Uterus (tissue), 4 donors: Measurements from ENCODE around the gene GOLIM4. TPM values are rescaled to one million over a fixed set of nuclear protein-coding genes. Genes with fewer than 3 reads are reported as not detected.

Source experiments
- DNase-seq, 2 donors: peaks; one replicate each; pipeline ENCODE4 v3.0.0-alpha.2; 2019 to 2020
- H3K27ac ChIP-seq, 2 donors: fragments of 200-600 bp; sonication (generic); 1 replicate in 1 of 2; 2 replicates in 1 of 2; pipeline ENCODE4 v1.5.1; 2016 to 2018
- H3K27me3 ChIP-seq, 2 donors: fragments of 200-600 bp; sonication (generic); one replicate each; pipeline ENCODE4 v1.5.1; 2018 to 2019; ENCODE audit warnings: control low read depth in 1 of 2
- H3K36me3 ChIP-seq, 2 donors: fragments of 200-600 bp; sonication (generic); one replicate each; pipeline ENCODE4 v1.5.1; 2019; ENCODE audit warnings: control low read depth in 1 of 2
- H3K4me1 ChIP-seq, 2 donors: fragments of 200-600 bp; sonication (generic); one replicate each; pipeline ENCODE4 v1.5.1; 2018 to 2019; ENCODE audit warnings: control low read depth in 1 of 2
- H3K4me3 ChIP-seq, 2 donors: fragments of 200-600 bp; sonication (generic); 1 replicate in 1 of 2; 2 replicates in 1 of 2; pipeline ENCODE4 v1.5.1; 2018 to 2019; ENCODE audit warnings: mild to moderate bottlenecking in 1 of 2
- H3K9me3 ChIP-seq, 2 donors: fragments of 200-600 bp; sonication (generic); one replicate each; pipeline ENCODE4 v1.5.1; 2019; ENCODE audit warnings: control low read depth in 1 of 2
- POLR2A ChIP-seq, 2 donors: fragments of 450-650 bp; IDR thresholded peaks; one replicate each; pipeline ENCODE4 v1.6.1; 2016; ENCODE audit warnings: antibody characterized with exemption in 2 of 2, mild to moderate bottlenecking in 1 of 2, moderate library complexity in 1 of 2
- intact Hi-C: fragments of 100-400 bp; cut with DNase I; formaldehyde crosslinking; loops from one replicate; pipeline ENCODE4 v1.15.1; 2023; ENCODE audit warnings: low total_unique reads
- total RNA-seq, 4 donors: library from RNA; depleted of rRNA in 3 of 4; stranded (reverse); fragments of >200 nt in 3 of 4; gene quantifications; one replicate each; pipeline versions ENCODE4 v1.1.0 to v1.2.4, GENCODE V29; 2014 to 2023
- TF ChIP-seq, protein P1 (sequence below), 4 experiments: fragments of 200-600 bp in 2 of 4; fragments of 450-650 bp in 2 of 4; sonication (generic) in 2 of 4; IDR thresholded peaks; one replicate each; pipeline ENCODE4 v1.5.1; 2016 to 2019; ENCODE audit warnings: antibody characterized with exemption in 4 of 4, mild to moderate bottlenecking in 2 of 4, moderate library complexity in 1 of 4
- donor health status: DM: yes; HTN: yes; CAD: no.

The GOLIM4 gene
- total RNA-seq, 4 donors from 2014 or later, result 21.0 to 85.1 (median 29.7) TPM

DNA sequence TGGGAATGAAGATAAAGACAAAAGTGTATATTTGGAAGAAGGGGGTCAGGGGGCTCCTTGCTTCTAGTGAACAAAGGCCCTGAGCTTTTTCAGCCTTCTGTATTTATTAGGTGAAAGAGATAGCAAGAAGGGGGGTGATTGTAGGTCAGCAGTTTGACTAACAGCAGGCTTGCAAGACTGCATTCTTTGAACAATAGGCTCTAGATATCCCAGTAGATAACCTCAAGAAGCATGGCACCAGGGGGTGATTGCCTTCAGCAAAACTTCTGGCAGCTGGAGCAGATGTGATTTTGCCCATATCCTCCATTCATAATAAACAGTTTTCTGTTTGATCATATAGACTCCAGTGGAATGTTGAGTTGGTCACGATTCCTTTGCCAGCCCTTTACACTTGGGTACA, 31.7 kb upstream of the GOLIM4 start:
- Histone ChIP-seq H3K4me1 (no peaks in the 10 kb centered on the region), H3K27me3 (no peaks in the 10 kb centered on the region), H3K36me3 (peaks cover 0 to 3% of the 10 kb centered on the region in 2 donors), H3K9me3 (no peaks in the 10 kb centered on the region), H3K27ac (no peak overlapping the region), H3K4me3 (no peak overlapping the region)
- DNase-seq, result no peak
- intact Hi-C loops, result no loop called here
- TF ChIP-seq, protein P1, sequence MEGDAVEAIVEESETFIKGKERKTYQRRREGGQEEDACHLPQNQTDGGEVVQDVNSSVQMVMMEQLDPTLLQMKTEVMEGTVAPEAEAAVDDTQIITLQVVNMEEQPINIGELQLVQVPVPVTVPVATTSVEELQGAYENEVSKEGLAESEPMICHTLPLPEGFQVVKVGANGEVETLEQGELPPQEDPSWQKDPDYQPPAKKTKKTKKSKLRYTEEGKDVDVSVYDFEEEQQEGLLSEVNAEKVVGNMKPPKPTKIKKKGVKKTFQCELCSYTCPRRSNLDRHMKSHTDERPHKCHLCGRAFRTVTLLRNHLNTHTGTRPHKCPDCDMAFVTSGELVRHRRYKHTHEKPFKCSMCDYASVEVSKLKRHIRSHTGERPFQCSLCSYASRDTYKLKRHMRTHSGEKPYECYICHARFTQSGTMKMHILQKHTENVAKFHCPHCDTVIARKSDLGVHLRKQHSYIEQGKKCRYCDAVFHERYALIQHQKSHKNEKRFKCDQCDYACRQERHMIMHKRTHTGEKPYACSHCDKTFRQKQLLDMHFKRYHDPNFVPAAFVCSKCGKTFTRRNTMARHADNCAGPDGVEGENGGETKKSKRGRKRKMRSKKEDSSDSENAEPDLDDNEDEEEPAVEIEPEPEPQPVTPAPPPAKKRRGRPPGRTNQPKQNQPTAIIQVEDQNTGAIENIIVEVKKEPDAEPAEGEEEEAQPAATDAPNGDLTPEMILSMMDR (IDR thresholded peaks at IDR 0.05), result no peak
- no peak for TF ChIP-seq POLR2A (IDR thresholded peaks at IDR 0.05)

DNA sequence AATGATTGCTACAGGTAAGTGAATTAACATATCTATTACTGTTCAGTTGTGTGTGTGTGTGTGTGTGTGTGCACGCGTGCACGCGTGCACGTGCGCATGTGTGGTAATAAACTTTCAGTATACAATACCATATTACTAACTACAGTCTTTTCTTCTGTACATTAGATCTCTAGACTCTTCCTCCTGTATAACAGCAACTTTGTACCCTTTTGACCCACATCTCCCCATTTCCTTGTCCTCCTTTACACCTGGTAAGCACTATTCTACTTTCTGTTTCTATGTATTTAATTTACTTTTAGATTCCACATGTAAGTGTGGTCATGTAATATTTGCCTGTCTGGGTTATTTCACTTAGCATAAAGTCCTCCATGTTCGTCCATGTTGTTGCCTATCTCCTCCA, 29.1 kb upstream of the GOLIM4 start:
- TF ChIP-seq POLR2A (IDR thresholded peaks at IDR 0.05), result no peak
- TF ChIP-seq, protein P1 (IDR thresholded peaks at IDR 0.05), result no peak
- Histone ChIP-seq H3K27ac (no peak overlapping the region), H3K36me3 (peaks cover 0 to 3% of the 10 kb centered on the region in 2 donors), H3K9me3 (no peaks in the 10 kb centered on the region), H3K27me3 (no peaks in the 10 kb centered on the region), H3K4me3 (no peak overlapping the region), H3K4me1 (no peaks in the 10 kb centered on the region)
- no peak for DNase-seq
- intact Hi-C loops, result no loop called here

DNA sequence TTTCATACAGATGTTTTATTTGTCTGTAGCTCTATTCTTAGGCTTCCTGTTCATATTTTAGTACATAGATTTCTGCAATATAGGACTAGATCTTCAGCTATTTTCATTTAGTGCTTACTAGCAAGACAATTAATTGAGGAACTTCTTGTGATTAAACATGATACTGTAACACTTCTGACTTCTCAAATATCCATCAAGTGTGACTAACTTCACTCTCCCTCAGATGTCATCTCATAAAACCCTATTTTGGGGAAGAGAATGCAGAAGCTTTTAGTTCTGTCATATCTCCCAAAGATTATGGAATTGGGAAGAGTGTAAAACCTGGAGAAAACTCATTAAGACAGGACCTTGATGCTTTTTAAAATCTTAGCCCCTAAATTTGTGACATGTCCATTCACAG, 28.6 kb upstream of the GOLIM4 start:
- Histone ChIP-seq H3K36me3 (peaks cover 0 to 3% of the 10 kb centered on the region in 2 donors), H3K9me3 (no peaks in the 10 kb centered on the region), H3K4me3 (no peak overlapping the region), H3K4me1 (no peaks in the 10 kb centered on the region), H3K27me3 (no peaks in the 10 kb centered on the region), H3K27ac (no peak overlapping the region)
- TF ChIP-seq, protein P1 (IDR thresholded peaks at IDR 0.05), result no peak
- no peak for TF ChIP-seq POLR2A (IDR thresholded peaks at IDR 0.05)
- DNase-seq, result no peak
- intact Hi-C loops, result no loop called here

GRCh38 chr3:168123201-168124176, 27.8 kb upstream of the GOLIM4 start:
- Histone ChIP-seq H3K4me1 (no peaks in the 10 kb centered on the region), H3K4me3 (no peak overlapping the region), H3K27ac (no peak overlapping the region), H3K27me3 (no peaks in the 10 kb centered on the region), H3K36me3 (peaks cover 0 to 3% of the 10 kb centered on the region in 2 donors), H3K9me3 (no peaks in the 10 kb centered on the region)
- intact Hi-C loops, result no loop called here
- no peak for DNase-seq
- TF ChIP-seq POLR2A (IDR thresholded peaks at IDR 0.05), result no peak
- TF ChIP-seq, protein P1 (IDR thresholded peaks at IDR 0.05), result no peak
